Measurements from ENCODE around the gene MYH7.

The MYH7 gene

DNA sequence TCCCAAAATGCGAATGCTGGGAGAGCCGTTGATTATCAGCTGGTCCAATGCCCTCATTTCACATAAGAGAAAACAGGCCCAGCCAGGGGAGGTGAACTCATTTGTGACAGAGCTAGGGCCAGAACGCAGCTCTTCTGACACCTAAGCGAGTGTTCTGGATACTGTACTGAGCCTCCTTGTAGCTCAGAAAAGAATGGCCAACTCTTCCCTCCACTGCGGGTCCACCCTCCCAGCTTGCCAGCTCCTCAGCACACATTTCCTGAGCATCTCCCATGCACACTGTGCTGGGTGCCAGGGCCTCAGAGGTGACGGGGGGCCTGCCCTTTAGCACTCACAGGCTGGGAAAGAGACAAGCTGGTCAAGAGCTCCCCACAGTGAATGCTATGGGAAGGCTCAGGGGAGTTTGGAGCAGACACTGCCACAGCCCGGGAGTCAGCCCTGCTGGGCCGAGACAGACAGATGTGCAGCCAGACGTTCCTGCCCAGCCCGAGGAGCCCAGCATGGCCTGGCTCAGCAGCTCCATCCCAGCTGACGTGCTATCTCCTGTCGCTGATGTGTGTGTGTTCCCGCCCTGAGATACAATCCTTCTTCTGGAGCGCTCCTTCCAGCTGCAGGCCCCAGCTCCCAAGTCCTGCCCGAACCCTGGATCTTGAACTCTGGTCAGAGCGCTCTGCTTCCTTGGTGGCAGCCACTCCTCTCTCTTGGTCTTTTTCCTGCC lies 55.1 kb downstream of the MYH7 start:
- no peaks in the 10 kb centered on the region for H3K36me3 ChIP-seq
- peaks cover 13% of the 10 kb centered on the region for H3K27me3 ChIP-seq
- no peaks in the 10 kb centered on the region for H3K4me1 ChIP-seq (ENCODE audit: control insufficient read depth in 1 of 2, insufficient read depth in 1 of 2, low read depth in 1 of 2, low read length in 1 of 2)
- no peak overlapping the region for H3K27ac ChIP-seq
- TF ChIP-seq, protein P1, sequence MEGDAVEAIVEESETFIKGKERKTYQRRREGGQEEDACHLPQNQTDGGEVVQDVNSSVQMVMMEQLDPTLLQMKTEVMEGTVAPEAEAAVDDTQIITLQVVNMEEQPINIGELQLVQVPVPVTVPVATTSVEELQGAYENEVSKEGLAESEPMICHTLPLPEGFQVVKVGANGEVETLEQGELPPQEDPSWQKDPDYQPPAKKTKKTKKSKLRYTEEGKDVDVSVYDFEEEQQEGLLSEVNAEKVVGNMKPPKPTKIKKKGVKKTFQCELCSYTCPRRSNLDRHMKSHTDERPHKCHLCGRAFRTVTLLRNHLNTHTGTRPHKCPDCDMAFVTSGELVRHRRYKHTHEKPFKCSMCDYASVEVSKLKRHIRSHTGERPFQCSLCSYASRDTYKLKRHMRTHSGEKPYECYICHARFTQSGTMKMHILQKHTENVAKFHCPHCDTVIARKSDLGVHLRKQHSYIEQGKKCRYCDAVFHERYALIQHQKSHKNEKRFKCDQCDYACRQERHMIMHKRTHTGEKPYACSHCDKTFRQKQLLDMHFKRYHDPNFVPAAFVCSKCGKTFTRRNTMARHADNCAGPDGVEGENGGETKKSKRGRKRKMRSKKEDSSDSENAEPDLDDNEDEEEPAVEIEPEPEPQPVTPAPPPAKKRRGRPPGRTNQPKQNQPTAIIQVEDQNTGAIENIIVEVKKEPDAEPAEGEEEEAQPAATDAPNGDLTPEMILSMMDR (IDR thresholded peaks at IDR 0.05) = no peak
- no peak overlapping the region for H3K4me3 ChIP-seq (ENCODE audit: low read depth in 1 of 2, low read length in 1 of 2)
- no peaks in the 10 kb centered on the region for H3K9me3 ChIP-seq

DNA sequence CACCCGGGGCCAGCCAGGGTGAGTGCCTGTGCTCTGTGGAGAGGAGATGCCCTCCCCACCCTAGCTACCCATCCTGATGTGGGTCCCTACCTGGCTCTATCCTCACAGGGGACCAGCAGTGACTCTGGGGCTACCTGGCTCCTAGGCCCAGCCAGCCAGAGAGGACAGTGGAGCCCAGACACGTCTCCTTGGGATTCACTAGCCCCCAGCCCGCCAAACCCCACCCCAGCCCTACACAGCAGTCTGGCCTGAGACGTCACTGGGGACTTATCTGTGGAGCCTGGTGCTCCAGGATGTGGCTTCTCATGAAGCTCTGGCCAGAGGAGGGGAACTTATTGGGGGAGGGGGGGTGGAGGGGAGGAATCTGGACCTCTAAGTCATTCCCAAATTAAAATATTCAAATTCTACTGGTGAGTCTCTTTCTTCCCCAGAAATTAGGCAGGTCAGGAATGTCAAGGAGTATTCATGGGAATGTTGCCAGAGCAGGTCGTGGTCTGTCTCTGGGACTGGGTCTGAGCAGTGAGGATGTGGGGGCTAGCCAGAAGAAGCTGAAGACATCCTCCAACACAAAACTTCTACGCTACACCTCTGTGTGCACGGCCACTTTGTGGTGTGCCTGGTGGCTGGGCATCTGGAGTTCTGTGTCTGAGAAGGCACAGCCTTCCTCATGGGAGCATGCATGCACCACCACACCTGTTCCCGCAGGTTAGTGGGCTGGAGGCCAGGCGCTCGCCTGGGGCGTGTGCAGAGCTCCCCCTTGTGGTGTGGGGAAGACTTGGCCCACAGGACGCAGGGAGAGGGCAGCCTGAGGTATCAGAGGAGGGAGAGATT lies 55.9 kb downstream of the MYH7 start:
- Histone ChIP-seq H3K4me1 (ENCODE audit: control insufficient read depth in 1 of 2, insufficient read depth in 1 of 2, low read depth in 1 of 2, low read length in 1 of 2) (no peaks in the 10 kb centered on the region), H3K27me3 (peaks cover 13% of the 10 kb centered on the region), H3K36me3 (no peaks in the 10 kb centered on the region), H3K4me3 (ENCODE audit: low read depth in 1 of 2, low read length in 1 of 2) (no peak overlapping the region), H3K27ac (no peak overlapping the region), H3K9me3 (no peaks in the 10 kb centered on the region)
- TF ChIP-seq, protein P1 (IDR thresholded peaks at IDR 0.05) = peak; percentile 56

DNA sequence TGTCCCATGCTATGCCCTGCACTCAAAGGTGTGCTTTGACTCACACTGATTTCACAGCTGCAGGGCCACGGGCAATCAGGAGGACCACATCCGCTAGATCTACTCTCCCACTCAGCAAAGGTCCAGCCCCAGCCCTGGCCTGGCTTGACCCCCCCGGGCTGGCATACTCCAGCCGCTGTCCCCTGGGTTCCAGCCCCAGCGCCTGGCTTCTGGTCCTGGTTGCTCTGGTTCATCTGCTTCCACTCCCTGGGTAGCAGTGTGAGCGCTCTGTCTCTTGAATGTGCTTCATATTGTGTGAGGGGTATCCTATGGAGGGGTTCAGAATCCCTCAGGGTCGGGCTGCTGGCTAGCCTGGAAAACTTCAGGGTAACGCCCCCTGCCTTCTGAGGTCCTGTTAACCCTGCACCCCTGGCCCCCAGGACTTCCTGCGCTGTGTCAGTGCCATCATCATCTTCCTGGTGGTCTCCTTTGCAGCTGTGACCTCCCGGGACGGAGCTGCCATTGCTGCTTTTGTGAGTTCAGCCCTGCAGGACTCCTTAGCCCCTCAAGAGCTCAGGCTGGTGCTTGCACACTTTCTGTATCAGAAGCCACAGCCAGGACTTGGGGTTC lies 56.7 kb downstream of the MYH7 start:
- Histone ChIP-seq H3K4me3 (ENCODE audit: low read depth in 1 of 2, low read length in 1 of 2) (no peak overlapping the region), H3K9me3 (no peaks in the 10 kb centered on the region), H3K27me3 (peaks cover 13% of the 10 kb centered on the region), H3K4me1 (ENCODE audit: control insufficient read depth in 1 of 2, insufficient read depth in 1 of 2, low read depth in 1 of 2, low read length in 1 of 2) (no peaks in the 10 kb centered on the region), H3K36me3 (no peaks in the 10 kb centered on the region), H3K27ac (no peak overlapping the region)
- TF ChIP-seq, protein P1 (IDR thresholded peaks at IDR 0.05) = no peak

DNA sequence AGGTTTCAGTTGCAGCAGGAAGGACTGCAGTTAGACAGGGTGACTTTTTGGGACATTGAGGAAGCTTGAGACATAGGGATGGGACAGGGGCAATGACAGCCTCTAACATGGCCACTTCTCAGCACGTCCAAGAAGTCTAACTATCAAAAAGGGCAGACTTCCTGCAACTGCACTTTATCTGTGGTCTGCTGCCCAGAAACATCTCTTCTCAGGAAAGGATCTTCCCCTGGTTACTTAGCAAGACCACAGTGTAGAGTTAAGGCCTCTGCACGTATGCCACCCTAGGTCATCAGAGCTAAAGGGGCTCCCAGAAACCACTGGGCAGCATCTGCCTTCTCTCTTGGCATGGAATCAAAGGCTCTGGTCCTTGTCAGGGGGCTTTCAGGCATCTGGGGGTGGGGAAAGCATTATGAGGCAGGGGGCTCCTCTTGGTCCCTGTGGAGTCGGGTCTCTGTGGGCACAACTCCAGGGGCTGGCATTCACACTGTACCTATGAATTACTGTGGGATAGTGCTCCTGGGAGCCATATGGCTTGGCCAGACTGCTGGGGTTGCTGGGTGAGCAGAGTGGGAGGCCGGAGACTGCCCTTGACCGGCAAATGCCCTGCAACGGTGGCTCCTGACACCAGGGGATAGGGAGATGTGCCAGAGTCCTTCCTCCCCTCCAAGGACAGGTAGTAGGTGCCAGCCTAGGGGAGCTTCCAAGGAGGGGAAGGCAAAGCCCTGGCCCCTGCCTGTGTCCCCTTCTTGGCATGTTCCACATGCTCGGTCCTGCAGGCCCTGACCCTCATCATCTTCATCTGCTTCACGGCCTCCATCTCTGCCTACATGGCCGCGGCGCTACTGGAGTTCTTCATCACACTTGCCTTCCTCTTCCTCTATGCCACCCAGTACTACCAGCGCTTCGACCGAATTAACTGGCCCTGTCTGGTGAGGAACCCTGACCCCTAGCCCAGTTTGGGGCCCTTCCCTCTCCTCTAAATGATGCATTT lies 57.6 kb downstream of the MYH7 start:
- H3K27ac ChIP-seq = no peak overlapping the region
- TF ChIP-seq, protein P1 (IDR thresholded peaks at IDR 0.05) = no peak
- no peaks in the 10 kb centered on the region for H3K9me3 ChIP-seq
- peaks cover 13% of the 10 kb centered on the region for H3K27me3 ChIP-seq
- H3K36me3 ChIP-seq = no peaks in the 10 kb centered on the region
- H3K4me3 ChIP-seq (ENCODE audit: low read depth in 1 of 2, low read length in 1 of 2) = no peak overlapping the region
- H3K4me1 ChIP-seq (ENCODE audit: control insufficient read depth in 1 of 2, insufficient read depth in 1 of 2, low read depth in 1 of 2, low read length in 1 of 2) = no peaks in the 10 kb centered on the region

DNA sequence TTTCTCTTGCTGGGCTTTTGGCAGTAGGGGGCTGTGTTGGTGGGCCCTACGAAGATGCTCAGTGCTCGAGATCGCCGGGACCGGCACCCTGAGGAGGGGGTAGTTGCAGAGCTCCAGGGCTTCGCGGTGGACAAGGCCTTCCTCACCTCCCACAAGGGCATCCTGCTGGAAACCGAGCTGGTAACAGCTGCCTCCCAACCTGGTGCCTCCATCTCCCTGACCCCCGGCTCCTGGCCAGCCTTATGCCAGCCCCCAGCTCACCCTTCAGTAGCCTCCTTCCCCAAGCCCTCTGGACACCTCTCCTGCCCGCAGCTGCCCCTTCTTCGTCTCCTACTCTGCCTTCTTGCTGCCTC lies 58.3 kb downstream of the MYH7 start:
- Histone ChIP-seq H3K9me3 (no peaks in the 10 kb centered on the region), H3K4me3 (ENCODE audit: low read depth in 1 of 2, low read length in 1 of 2) (no peak overlapping the region), H3K27me3 (peaks cover 12% of the 10 kb centered on the region), H3K4me1 (ENCODE audit: control insufficient read depth in 1 of 2, insufficient read depth in 1 of 2, low read depth in 1 of 2, low read length in 1 of 2) (no peaks in the 10 kb centered on the region), H3K36me3 (no peaks in the 10 kb centered on the region), H3K27ac (no peak overlapping the region)
- TF ChIP-seq, protein P1 (IDR thresholded peaks at IDR 0.05) = no peak

All from neutrophil (primary cell).